Measurements from ENCODE around the gene SERPINA4.

DNA sequence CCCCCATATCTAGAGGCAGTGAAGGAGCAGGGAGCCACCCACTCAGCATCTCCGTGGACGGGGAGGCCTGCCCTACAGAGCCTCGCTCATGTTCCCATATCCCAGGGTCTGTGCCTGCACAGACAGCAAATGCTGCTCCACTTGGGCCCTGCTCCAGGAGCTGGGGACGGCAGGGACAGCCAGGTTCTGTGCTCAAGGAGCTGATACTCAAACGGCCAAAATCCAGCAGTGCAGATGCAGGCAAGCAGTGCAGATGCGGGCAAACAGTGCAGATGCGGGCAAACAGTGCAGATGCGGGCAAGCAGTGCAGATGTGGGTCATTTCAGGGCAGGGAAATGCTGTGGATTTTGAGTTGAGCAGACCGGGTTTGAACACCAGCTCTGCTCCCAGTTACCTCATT, 45.8 kb upstream of the SERPINA4 start:
- no peak for TF ChIP-seq RAD21 (IDR thresholded peaks at IDR 0.05; ENCODE audit: low read depth)
- TF ChIP-seq MAX (IDR thresholded peaks at IDR 0.05): no peak
- TF ChIP-seq FOXM1 (IDR thresholded peaks at IDR 0.05; ENCODE audit: borderline replicate concordance, low read depth): no peak
- no peak for TF ChIP-seq EP300 (IDR thresholded peaks at IDR 0.05; ENCODE audit: borderline replicate concordance)
- TF ChIP-seq ZBTB7A (IDR thresholded peaks at IDR 0.05; ENCODE audit: low read depth): no peak
- TF ChIP-seq YY1 (IDR thresholded peaks at IDR 0.05; ENCODE audit: low read depth): no peak
- TF ChIP-seq CREB1 (IDR thresholded peaks at IDR 0.05; ENCODE audit: low read depth): no peak
- no peak for TF ChIP-seq CEBPB (IDR thresholded peaks at IDR 0.05)
- no peak for TF ChIP-seq TAF1 (IDR thresholded peaks at IDR 0.05; ENCODE audit: low read depth)
- TF ChIP-seq, protein P1, sequence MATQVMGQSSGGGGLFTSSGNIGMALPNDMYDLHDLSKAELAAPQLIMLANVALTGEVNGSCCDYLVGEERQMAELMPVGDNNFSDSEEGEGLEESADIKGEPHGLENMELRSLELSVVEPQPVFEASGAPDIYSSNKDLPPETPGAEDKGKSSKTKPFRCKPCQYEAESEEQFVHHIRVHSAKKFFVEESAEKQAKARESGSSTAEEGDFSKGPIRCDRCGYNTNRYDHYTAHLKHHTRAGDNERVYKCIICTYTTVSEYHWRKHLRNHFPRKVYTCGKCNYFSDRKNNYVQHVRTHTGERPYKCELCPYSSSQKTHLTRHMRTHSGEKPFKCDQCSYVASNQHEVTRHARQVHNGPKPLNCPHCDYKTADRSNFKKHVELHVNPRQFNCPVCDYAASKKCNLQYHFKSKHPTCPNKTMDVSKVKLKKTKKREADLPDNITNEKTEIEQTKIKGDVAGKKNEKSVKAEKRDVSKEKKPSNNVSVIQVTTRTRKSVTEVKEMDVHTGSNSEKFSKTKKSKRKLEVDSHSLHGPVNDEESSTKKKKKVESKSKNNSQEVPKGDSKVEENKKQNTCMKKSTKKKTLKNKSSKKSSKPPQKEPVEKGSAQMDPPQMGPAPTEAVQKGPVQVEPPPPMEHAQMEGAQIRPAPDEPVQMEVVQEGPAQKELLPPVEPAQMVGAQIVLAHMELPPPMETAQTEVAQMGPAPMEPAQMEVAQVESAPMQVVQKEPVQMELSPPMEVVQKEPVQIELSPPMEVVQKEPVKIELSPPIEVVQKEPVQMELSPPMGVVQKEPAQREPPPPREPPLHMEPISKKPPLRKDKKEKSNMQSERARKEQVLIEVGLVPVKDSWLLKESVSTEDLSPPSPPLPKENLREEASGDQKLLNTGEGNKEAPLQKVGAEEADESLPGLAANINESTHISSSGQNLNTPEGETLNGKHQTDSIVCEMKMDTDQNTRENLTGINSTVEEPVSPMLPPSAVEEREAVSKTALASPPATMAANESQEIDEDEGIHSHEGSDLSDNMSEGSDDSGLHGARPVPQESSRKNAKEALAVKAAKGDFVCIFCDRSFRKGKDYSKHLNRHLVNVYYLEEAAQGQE (IDR thresholded peaks at IDR 0.05; ENCODE audit: low read depth): no peak
- no peak for TF ChIP-seq NFIC (IDR thresholded peaks at IDR 0.05)
